ENCODE data around the gene PACSIN1. TPM values are rescaled to one million over a fixed set of nuclear protein-coding genes. Genes with fewer than 3 reads are reported as not detected.

The PACSIN1 gene
- total RNA-seq, 1 experiment from 2014 or later: not detected

GRCh38 chr6:34511214-34511914, 45.5 kb downstream of the PACSIN1 start:
- no peak overlapping the region for H3K4me3 ChIP-seq
- H3K9me3 ChIP-seq (replicated peaks): no peaks in the 10 kb centered on the region
- no peak for DNase-seq
- H3K27ac ChIP-seq: no peak overlapping the region
- H3K36me3 ChIP-seq: no peaks in the 10 kb centered on the region
- peaks cover 9% of the 10 kb centered on the region; the same call in 1 of the 2 replicates for H3K27me3 ChIP-seq
- H3K4me1 ChIP-seq: no peaks in the 10 kb centered on the region

GRCh38 chr6:34511915-34512737, 46.2 kb downstream of the PACSIN1 start:
- no peaks in the 10 kb centered on the region for H3K9me3 ChIP-seq (replicated peaks)
- H3K27me3 ChIP-seq: peaks cover 9% of the 10 kb centered on the region; the same call in 1 of the 2 replicates
- no peaks in the 10 kb centered on the region for H3K36me3 ChIP-seq
- H3K27ac ChIP-seq: no peak overlapping the region
- H3K4me3 ChIP-seq: no peak overlapping the region
- no peak for DNase-seq
- H3K4me1 ChIP-seq: no peaks in the 10 kb centered on the region

GRCh38 chr6:34512738-34513115, 46.9 kb downstream of the PACSIN1 start:
- no peaks in the 10 kb centered on the region for H3K36me3 ChIP-seq
- H3K27ac ChIP-seq: no peak overlapping the region
- H3K27me3 ChIP-seq: peaks cover 9% of the 10 kb centered on the region; the same call in 1 of the 2 replicates
- DNase-seq: no peak
- H3K4me1 ChIP-seq: no peaks in the 10 kb centered on the region
- no peak overlapping the region for H3K4me3 ChIP-seq
- no peaks in the 10 kb centered on the region for H3K9me3 ChIP-seq (replicated peaks)

GRCh38 chr6:34513646-34514045, 47.8 kb downstream of the PACSIN1 start:
- H3K9me3 ChIP-seq (replicated peaks): no peaks in the 10 kb centered on the region
- H3K4me1 ChIP-seq: no peaks in the 10 kb centered on the region
- H3K27me3 ChIP-seq: peaks cover 9% of the 10 kb centered on the region; the same call in 1 of the 2 replicates
- DNase-seq: no peak
- H3K36me3 ChIP-seq: no peaks in the 10 kb centered on the region
- H3K27ac ChIP-seq: no peak overlapping the region
- H3K4me3 ChIP-seq: no peak overlapping the region

- no peaks in the 10 kb centered on the region for H3K9me3 ChIP-seq (replicated peaks)
- DNase-seq: no peak
- peaks cover 9% of the 10 kb centered on the region; the same call in 1 of the 2 replicates for H3K27me3 ChIP-seq
- no peaks in the 10 kb centered on the region for H3K4me1 ChIP-seq
- H3K27ac ChIP-seq: no peak overlapping the region
- no peak overlapping the region for H3K4me3 ChIP-seq
- H3K36me3 ChIP-seq: no peaks in the 10 kb centered on the region
Measured at GRCh38 chr6:34514112-34514511, 48.2 kb downstream of the PACSIN1 start.

- DNase-seq: no peak
- no peaks in the 10 kb centered on the region for H3K9me3 ChIP-seq (replicated peaks)
- no peak overlapping the region for H3K27ac ChIP-seq
- H3K4me3 ChIP-seq: no peak overlapping the region
- H3K36me3 ChIP-seq: no peaks in the 10 kb centered on the region
- H3K27me3 ChIP-seq: peaks cover 9% of the 10 kb centered on the region; the same call in 1 of the 2 replicates
- H3K4me1 ChIP-seq: no peaks in the 10 kb centered on the region
Measured at GRCh38 chr6:34514593-34515472, 49.0 kb downstream of the PACSIN1 start.

- Histone ChIP-seq H3K27me3 (peaks cover 9% of the 10 kb centered on the region; the same call in 1 of the 2 replicates), H3K36me3 (no peaks in the 10 kb centered on the region), H3K4me1 (no peaks in the 10 kb centered on the region), H3K9me3 (replicated peaks) (no peaks in the 10 kb centered on the region), H3K4me3 (no peak overlapping the region), H3K27ac (no peak overlapping the region)
- DNase-seq: no peak
Measured at GRCh38 chr6:34515473-34516387, 49.9 kb downstream of the PACSIN1 start.

- no peaks in the 10 kb centered on the region for H3K36me3 ChIP-seq
- H3K9me3 ChIP-seq (replicated peaks): no peaks in the 10 kb centered on the region
- DNase-seq: no peak
- H3K27me3 ChIP-seq: peaks cover 9% of the 10 kb centered on the region; the same call in 1 of the 2 replicates
- H3K4me3 ChIP-seq: no peak overlapping the region
- H3K4me1 ChIP-seq: no peaks in the 10 kb centered on the region
- H3K27ac ChIP-seq: no peak overlapping the region
Measured at GRCh38 chr6:34516391-34517324, 50.8 kb downstream of the PACSIN1 start.

GRCh38 chr6:34517461-34517881, 51.6 kb downstream of the PACSIN1 start:
- H3K27me3 ChIP-seq: peaks cover 9% of the 10 kb centered on the region; the same call in 1 of the 2 replicates
- no peaks in the 10 kb centered on the region for H3K36me3 ChIP-seq
- H3K4me1 ChIP-seq: no peaks in the 10 kb centered on the region
- DNase-seq: no peak
- no peak overlapping the region for H3K4me3 ChIP-seq
- H3K9me3 ChIP-seq (replicated peaks): no peaks in the 10 kb centered on the region
- no peak overlapping the region for H3K27ac ChIP-seq

GRCh38 chr6:34517966-34518365, 52.1 kb downstream of the PACSIN1 start:
- Histone ChIP-seq H3K4me1 (no peaks in the 10 kb centered on the region), H3K4me3 (no peak overlapping the region), H3K9me3 (replicated peaks) (no peaks in the 10 kb centered on the region), H3K27me3 (peaks cover 9% of the 10 kb centered on the region; the same call in 1 of the 2 replicates), H3K36me3 (no peaks in the 10 kb centered on the region), H3K27ac (no peak overlapping the region)
- no peak for DNase-seq

- no peak for DNase-seq
- Histone ChIP-seq H3K27ac (no peak overlapping the region), H3K4me3 (no peak overlapping the region), H3K27me3 (peaks cover 7% of the 10 kb centered on the region; the same call in 1 of the 2 replicates), H3K4me1 (no peaks in the 10 kb centered on the region), H3K36me3 (no peaks in the 10 kb centered on the region), H3K9me3 (replicated peaks) (no peaks in the 10 kb centered on the region)
Measured at GRCh38 chr6:34518669-34519365, 52.9 kb downstream of the PACSIN1 start.

GRCh38 chr6:34519971-34520644, 54.2 kb downstream of the PACSIN1 start:
- no peak overlapping the region for H3K27ac ChIP-seq
- H3K27me3 ChIP-seq: peaks cover 2% of the 10 kb centered on the region; the same call in 1 of the 2 replicates
- DNase-seq: no peak
- no peaks in the 10 kb centered on the region for H3K4me1 ChIP-seq
- H3K4me3 ChIP-seq: no peak overlapping the region
- no peaks in the 10 kb centered on the region for H3K9me3 ChIP-seq (replicated peaks)
- no peaks in the 10 kb centered on the region for H3K36me3 ChIP-seq
